Coronary artery (tissue), 2 donors: ENCODE results near the gene EBF4.
"Not testable (repeated sequence)": the region's sequence is repeated elsewhere in the genome, so short reads cannot be mapped to it uniquely, and the experiment has no call there.

Experiments used
- DNase-seq: peaks from one replicate; pipeline ENCODE4 v3.0.0-alpha.2; 2017; ENCODE audit warnings: low spot score
- H3K27ac ChIP-seq, 2 donors: fragments of 200-600 bp; sonication (generic); one replicate each; pipeline ENCODE4 v1.5.1; 2016 to 2019
- H3K4me3 ChIP-seq: fragments of 200-600 bp; sonication (generic); 2 replicates; pipeline ENCODE4 v1.5.1; 2016; ENCODE audit warnings: mild to moderate bottlenecking, moderate library complexity
- CTCF ChIP-seq: fragments of 200-600 bp; sonication (generic); IDR thresholded peaks from one replicate; pipeline ENCODE4 v1.5.1; 2019; ENCODE audit warnings: antibody characterized with exemption

Gene EBF4

GRCh38 chr20:2673453-2673852, 19.1 kb upstream of the EBF4 start:
- H3K27ac ChIP-seq: no peak overlapping the region
- TF ChIP-seq CTCF: no peak
- DNase-seq: no peak

GRCh38 chr20:2680046-2680445, 12.5 kb upstream of the EBF4 start:
- Histone ChIP-seq H3K27ac (no peak overlapping the region), H3K4me3 (no peak overlapping the region)
- no peak for TF ChIP-seq CTCF
- no peak for DNase-seq

More at GRCh38 chr20:2673453-2673852, 19.1 kb upstream of the EBF4 start:
- no peak overlapping the region for H3K4me3 ChIP-seq

GRCh38 chr20:2682040-2682439, 10.5 kb upstream of the EBF4 start:
- not testable (repeated sequence) for H3K4me3 ChIP-seq, H3K27ac ChIP-seq, DNase-seq

- not testable (repeated sequence) for DNase-seq, H3K4me3 ChIP-seq, H3K27ac ChIP-seq
Measured at GRCh38 chr20:2684817-2685216, 7.8 kb upstream of the EBF4 start.

- H3K27ac ChIP-seq: no peak overlapping the region
- TF ChIP-seq CTCF: no peak
- no peak overlapping the region for H3K4me3 ChIP-seq
- DNase-seq: no peak
Measured at GRCh38 chr20:2687514-2687913, 5.1 kb upstream of the EBF4 start.

- DNase-seq: no peak
- TF ChIP-seq CTCF: no peak
- Histone ChIP-seq H3K27ac (no peak overlapping the region), H3K4me3 (no peak overlapping the region)
Measured at GRCh38 chr20:2688041-2688591, 4.5 kb upstream of the EBF4 start.

GRCh38 chr20:2690213-2690612, 2.4 kb upstream of the EBF4 start:
- Histone ChIP-seq H3K27ac (no peak overlapping the region), H3K4me3 (no peak overlapping the region)
- no peak for DNase-seq
- no peak for TF ChIP-seq CTCF

GRCh38 chr20:2690718-2691117, 1.9 kb upstream of the EBF4 start:
- DNase-seq: no peak
- no peak for TF ChIP-seq CTCF
- Histone ChIP-seq H3K4me3 (no peak overlapping the region), H3K27ac (no peak overlapping the region)
